ENCODE data around the gene GALNT10. TPM values are rescaled to one million over a fixed set of nuclear protein-coding genes. Genes with fewer than 3 reads are reported as not detected.

Gene GALNT10
- total RNA-seq, 1 donor from 2014 or later: 11.5 TPM

- Histone ChIP-seq H3K36me3 (no peaks in the 10 kb centered on the region), H3K9me3 (no peaks in the 10 kb centered on the region), H3K4me3 (no peak overlapping the region), H3K27ac (no peak overlapping the region), H3K27me3 (no peaks in the 10 kb centered on the region), H3K4me1 (no peaks in the 10 kb centered on the region)
- no peak for DNase-seq (ENCODE audit: extremely low spot score in 2 of 2)
- TF ChIP-seq POLR2A (IDR thresholded peaks at IDR 0.05): no peak
- TF ChIP-seq, protein P1, sequence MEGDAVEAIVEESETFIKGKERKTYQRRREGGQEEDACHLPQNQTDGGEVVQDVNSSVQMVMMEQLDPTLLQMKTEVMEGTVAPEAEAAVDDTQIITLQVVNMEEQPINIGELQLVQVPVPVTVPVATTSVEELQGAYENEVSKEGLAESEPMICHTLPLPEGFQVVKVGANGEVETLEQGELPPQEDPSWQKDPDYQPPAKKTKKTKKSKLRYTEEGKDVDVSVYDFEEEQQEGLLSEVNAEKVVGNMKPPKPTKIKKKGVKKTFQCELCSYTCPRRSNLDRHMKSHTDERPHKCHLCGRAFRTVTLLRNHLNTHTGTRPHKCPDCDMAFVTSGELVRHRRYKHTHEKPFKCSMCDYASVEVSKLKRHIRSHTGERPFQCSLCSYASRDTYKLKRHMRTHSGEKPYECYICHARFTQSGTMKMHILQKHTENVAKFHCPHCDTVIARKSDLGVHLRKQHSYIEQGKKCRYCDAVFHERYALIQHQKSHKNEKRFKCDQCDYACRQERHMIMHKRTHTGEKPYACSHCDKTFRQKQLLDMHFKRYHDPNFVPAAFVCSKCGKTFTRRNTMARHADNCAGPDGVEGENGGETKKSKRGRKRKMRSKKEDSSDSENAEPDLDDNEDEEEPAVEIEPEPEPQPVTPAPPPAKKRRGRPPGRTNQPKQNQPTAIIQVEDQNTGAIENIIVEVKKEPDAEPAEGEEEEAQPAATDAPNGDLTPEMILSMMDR (IDR thresholded peaks at IDR 0.05): no peak
- TF ChIP-seq POLR2AphosphoS5 (IDR thresholded peaks at IDR 0.05; ENCODE audit: insufficient read depth in 1 of 2, low read depth in 1 of 2): no peak
- intact Hi-C loops (cut with DNase I): no loop called here
Observed at GRCh38 chr5:154331232-154331631, 140.7 kb downstream of the GALNT10 start.

GRCh38 chr5:154331924-154332323 is 141.4 kb downstream of the GALNT10 start:
- H3K4me1 ChIP-seq: no peaks in the 10 kb centered on the region
- no peak for TF ChIP-seq POLR2A (IDR thresholded peaks at IDR 0.05)
- TF ChIP-seq, protein P1 (IDR thresholded peaks at IDR 0.05): no peak
- TF ChIP-seq POLR2AphosphoS5 (IDR thresholded peaks at IDR 0.05; ENCODE audit: insufficient read depth in 1 of 2, low read depth in 1 of 2): no peak
- H3K27ac ChIP-seq: no peak overlapping the region
- no peak overlapping the region for H3K4me3 ChIP-seq
- peak in 1 of 2 donors; percentile 60 for DNase-seq (ENCODE audit: extremely low spot score in 2 of 2)
- H3K36me3 ChIP-seq: no peaks in the 10 kb centered on the region
- intact Hi-C loops (cut with DNase I): no loop called here
- no peaks in the 10 kb centered on the region for H3K27me3 ChIP-seq
- no peaks in the 10 kb centered on the region for H3K9me3 ChIP-seq

DNA sequence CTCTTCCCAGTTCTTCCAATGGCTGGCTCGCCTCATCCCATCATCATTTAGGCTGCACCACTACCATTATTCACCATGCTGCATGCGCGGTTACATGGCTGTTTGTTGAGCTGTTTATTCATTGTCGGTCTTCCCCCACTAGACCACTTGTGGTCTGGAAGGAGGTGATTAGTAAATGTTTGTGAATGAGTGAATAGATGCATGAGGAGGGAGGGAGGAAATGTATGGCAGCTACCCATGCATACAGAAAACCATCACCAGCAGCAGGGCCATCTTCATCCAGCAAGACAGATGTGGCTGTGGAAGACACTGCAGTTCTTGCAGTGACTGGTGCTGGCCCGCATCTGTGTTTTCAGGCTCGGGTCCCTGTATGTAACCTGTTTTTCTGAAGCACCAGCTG is 141.9 kb downstream of the GALNT10 start:
- Histone ChIP-seq H3K4me3 (no peak overlapping the region), H3K27me3 (no peaks in the 10 kb centered on the region), H3K36me3 (no peaks in the 10 kb centered on the region), H3K27ac (no peak overlapping the region), H3K4me1 (no peaks in the 10 kb centered on the region), H3K9me3 (no peaks in the 10 kb centered on the region)
- intact Hi-C loops (cut with DNase I): no loop called here
- no peak for DNase-seq (ENCODE audit: extremely low spot score in 2 of 2)
- TF ChIP-seq, protein P1 (IDR thresholded peaks at IDR 0.05): no peak
- TF ChIP-seq POLR2AphosphoS5 (IDR thresholded peaks at IDR 0.05; ENCODE audit: insufficient read depth in 1 of 2, low read depth in 1 of 2) (no peak), POLR2A (IDR thresholded peaks at IDR 0.05) (no peak)

- TF ChIP-seq POLR2A (IDR thresholded peaks at IDR 0.05): no peak
- TF ChIP-seq, protein P1 (IDR thresholded peaks at IDR 0.05): no peak
- TF ChIP-seq POLR2AphosphoS5 (IDR thresholded peaks at IDR 0.05; ENCODE audit: insufficient read depth in 1 of 2, low read depth in 1 of 2): no peak
- H3K4me1 ChIP-seq: no peaks in the 10 kb centered on the region
- H3K27ac ChIP-seq: no peak overlapping the region
- no peaks in the 10 kb centered on the region for H3K36me3 ChIP-seq
- no peaks in the 10 kb centered on the region for H3K9me3 ChIP-seq
- H3K4me3 ChIP-seq: no peak overlapping the region
- intact Hi-C loops (cut with DNase I): no loop called here
- H3K27me3 ChIP-seq: no peaks in the 10 kb centered on the region
- no peak for DNase-seq (ENCODE audit: extremely low spot score in 2 of 2)
Observed at GRCh38 chr5:154333016-154333415, 142.5 kb downstream of the GALNT10 start.

DNA sequence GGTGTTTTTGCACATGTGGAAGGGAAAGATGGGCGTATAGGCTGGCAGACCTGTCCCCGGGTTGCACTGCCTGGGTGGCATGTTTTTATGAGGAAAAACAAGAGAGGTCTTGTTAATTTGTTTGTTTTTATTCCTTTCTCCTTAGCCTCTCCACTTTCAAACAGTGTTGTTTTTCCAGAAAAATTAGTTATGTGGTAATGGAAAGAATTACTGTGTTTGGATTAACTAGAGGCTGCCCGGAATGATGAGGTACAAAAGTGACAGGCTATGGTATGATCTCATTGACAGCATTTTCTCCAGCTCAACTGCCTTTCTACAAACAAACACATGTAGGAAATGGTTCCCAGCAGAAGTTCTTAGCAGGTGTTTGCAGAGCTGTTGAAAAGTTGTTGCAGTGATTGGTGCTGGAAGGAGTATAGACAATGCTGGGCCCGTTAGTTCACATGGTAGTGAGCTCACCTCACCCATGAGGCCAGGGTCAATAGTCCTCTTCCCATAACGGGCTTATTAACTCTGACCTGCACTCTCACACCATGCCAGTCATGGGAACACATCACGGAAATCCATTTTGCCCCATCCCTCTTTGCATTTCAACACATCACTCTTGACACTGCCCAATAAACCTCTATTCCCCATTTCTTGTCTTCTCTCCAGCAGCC is 144.0 kb downstream of the GALNT10 start:
- no peak overlapping the region for H3K27ac ChIP-seq
- TF ChIP-seq POLR2AphosphoS5 (IDR thresholded peaks at IDR 0.05; ENCODE audit: insufficient read depth in 1 of 2, low read depth in 1 of 2) (no peak), POLR2A (IDR thresholded peaks at IDR 0.05) (no peak)
- TF ChIP-seq, protein P1 (IDR thresholded peaks at IDR 0.05): no peak
- no peaks in the 10 kb centered on the region for H3K27me3 ChIP-seq
- intact Hi-C loops (cut with DNase I): no loop called here
- DNase-seq (ENCODE audit: extremely low spot score in 2 of 2): no peak
- no peaks in the 10 kb centered on the region for H3K9me3 ChIP-seq
- no peaks in the 10 kb centered on the region for H3K36me3 ChIP-seq
- no peaks in the 10 kb centered on the region for H3K4me1 ChIP-seq
- H3K4me3 ChIP-seq: no peak overlapping the region
